HepG2 (cell line): ENCODE data around the gene NKD2. TPM values are rescaled to one million over a fixed set of nuclear protein-coding genes. Genes with fewer than 3 reads are reported as not detected.

Experiments
- ATAC-seq: fragments of 200-7000 bp; cut with Tn5 transposase; 3 replicates; pipeline ENCODE4 v1.9.1; 2020; ENCODE audit warnings: mild to moderate bottlenecking, moderate library complexity
- BruUV-seq: library from RNA; stranded (reverse); fragments of 400-500 nt; replicated peaks from 2 replicates; lab custom pipeline; 2021; lab: Mats Ljungman, UMichigan
- CTCF ChIA-PET: fragments of 300-600 bp; formaldehyde crosslinking; extraction: SDS; loops from one replicate; lab custom pipeline; 2021; ENCODE audit warnings: low total read pairs, inconsistent platforms, low intra/inter-chr PET ratio; lab: Yijun Ruan, JAX
- POLR2A ChIA-PET: fragments of 350-600 bp; sonication (Branson Sonifier 250); formaldehyde crosslinking; loops from one replicate; lab custom pipeline; 2020; ENCODE audit warnings: antibody characterized with exemption, inconsistent platforms; lab: Yijun Ruan, JAX
- DNase-seq: peaks from one replicate; pipeline ENCODE4 v3.0.0-alpha.2; 2015; ENCODE audit warnings: low spot score
- FAIRE-seq: peaks from 3 replicates; lab custom pipeline; 2011; peaks lifted over from hg19 to GRCh38; lab: Jason Lieb, UNC
- H2AFZ ChIP-seq: one replicate; pipeline ENCODE4 v1.6.1; 2011; ENCODE audit warnings: low read length, inconsistent platforms
- H3K27ac ChIP-seq: fragments of 300-600 bp; 3 replicates; pipeline ENCODE4 v1.8.0; 2011; ENCODE audit warnings: mixed run types, mild to moderate bottlenecking, mixed read lengths, low read length, inconsistent platforms; ENCODE audit not compliant: insufficient read depth; ENCODE audit errors: extremely low read length
- H3K27me3 ChIP-seq, 2 experiments: fragments of 200-600 bp in 1 of 2; 2 replicates in 1 of 2; 3 replicates in 1 of 2; pipeline versions ENCODE4 v1.6.0 to v1.8.0; 2011; ENCODE audit warnings: low read length in 2 of 2, mild to moderate bottlenecking in 2 of 2, moderate library complexity in 2 of 2, inconsistent platforms in 1 of 2; ENCODE audit not compliant: insufficient read depth in 2 of 2, control insufficient read depth in 1 of 2
- H3K36me3 ChIP-seq, 2 experiments: fragments of 200-600 bp in 1 of 2; replicated peaks in 1 of 2; 2 replicates in 1 of 2; 3 replicates in 1 of 2; pipeline versions ENCODE4 v1.5.1 to v1.8.0; 2011; ENCODE audit warnings: low read length in 2 of 2, inconsistent platforms in 1 of 2; ENCODE audit not compliant: insufficient read depth in 2 of 2, control insufficient read depth in 1 of 2
- H3K4me1 ChIP-seq: 2 replicates; pipeline ENCODE4 v1.5.1; 2012; ENCODE audit warnings: low read length, inconsistent platforms; ENCODE audit not compliant: insufficient read depth
- H3K4me2 ChIP-seq: 2 replicates; pipeline ENCODE4 v1.6.0; 2011; ENCODE audit warnings: low read depth, low read length, inconsistent platforms
- H3K4me3 ChIP-seq, 3 experiments: fragments of 200-600 bp in 1 of 3; sonication (generic), shearing (Covaris generic) in 1 of 3; replicated peaks in 1 of 3; 2 replicates each; pipeline ENCODE4 v1.5.1; 2011 to 2016; ENCODE audit warnings: low read length in 3 of 3, inconsistent platforms in 2 of 3, low read depth in 2 of 3, mild to moderate bottlenecking in 2 of 3, control low read depth in 1 of 3, mixed read lengths in 1 of 3; ENCODE audit not compliant: insufficient read depth in 1 of 3
- H3K79me2 ChIP-seq: one replicate; pipeline ENCODE4 v1.6.1; 2011; ENCODE audit warnings: low read length, inconsistent platforms; ENCODE audit not compliant: insufficient read depth
- H3K9ac ChIP-seq: 2 replicates; pipeline ENCODE4 v1.6.0; 2011; ENCODE audit warnings: mild to moderate bottlenecking, low read depth, low read length, inconsistent platforms; ENCODE audit not compliant: insufficient read depth
- H3K9me3 ChIP-seq: 2 replicates; pipeline ENCODE4 v1.5.1; 2012; ENCODE audit warnings: mild to moderate bottlenecking, low read length
- H4K20me1 ChIP-seq: 2 replicates; pipeline ENCODE4 v1.6.0; 2011; ENCODE audit warnings: inconsistent platforms, mild to moderate bottlenecking, low read length, moderate library complexity; ENCODE audit not compliant: insufficient read depth
- WGBS: methylation state at CpG from one replicate; pipeline ENCODE4 v1.1.6; 2017; ENCODE audit warnings: low lambda C conversion rate; 5-methylcytosine and 5-hydroxymethylcytosine counted together
- in situ Hi-C: cut with HindIII; loops from 2 replicates; pipeline ENCODE4 v1.10.0; 2017; ENCODE audit warnings: low pct_unique_long_range_greater_than_20kb; ENCODE audit not compliant: extremely low pct_ligation_motif_present
- intact Hi-C: fragments of 100-400 bp; cut with micrococcal nuclease; formaldehyde crosslinking; loops from one replicate; pipeline ENCODE4 v1.10.0; 2022; ENCODE audit not compliant: unreplicated experiment
- polyA plus RNA-seq, 8 experiments: library from polyadenylated mRNA; depleted of rRNA in 3 of 8; stranded (reverse) in 7 of 8; unstranded in 1 of 8; fragments of >200 nt; fragmentation: Illumina TruSeq in 4 of 8; extraction: Trizol in 4 of 8; gene quantifications; 2 replicates each; pipeline versions ENCODE4 v1.2.1 to v1.2.3, GENCODE V29; 2011 to 2016; ENCODE audit warnings: low read depth in 4 of 8, missing spikeins in 1 of 8, mixed read lengths in 1 of 8; ENCODE audit not compliant: insufficient read depth in 1 of 8
- total RNA-seq, 5 experiments: library from RNA; depleted of rRNA; stranded (reverse); fragments of >200 nt; fragmentation: Illumina TruSeq; extraction: Trizol; gene quantifications; 2 replicates each; pipeline ENCODE4 v1.2.3, GENCODE V29; 2016; ENCODE audit warnings: low read depth in 1 of 5
- TF ChIP-seq, protein P1 (sequence below): sonication (generic); formaldehyde crosslinking; IDR thresholded peaks from 2 replicates; pipeline ENCODE4 v1.5.1; 2020; ENCODE audit warnings: mild to moderate bottlenecking, missing genetic modification reagents, moderate library complexity
- TF ChIP-seq, protein P2 (sequence below): sonication (generic); formaldehyde crosslinking; IDR thresholded peaks from 2 replicates; pipeline ENCODE4 v1.5.0; 2020; ENCODE audit warnings: mild to moderate bottlenecking, missing genetic modification reagents
- TF ChIP-seq, protein P3 (sequence below): sonication (generic); formaldehyde crosslinking; IDR thresholded peaks from 2 replicates; pipeline ENCODE4 v1.4.0; 2020; ENCODE audit warnings: missing genetic modification reagents

Gene NKD2
- total and polyA plus RNA-seq, 2 of the 13 experiments (the other 11 are each of a cell fraction or from before 2014, with no cell fraction given), result 0.53 to 0.82 TPM

DNA sequence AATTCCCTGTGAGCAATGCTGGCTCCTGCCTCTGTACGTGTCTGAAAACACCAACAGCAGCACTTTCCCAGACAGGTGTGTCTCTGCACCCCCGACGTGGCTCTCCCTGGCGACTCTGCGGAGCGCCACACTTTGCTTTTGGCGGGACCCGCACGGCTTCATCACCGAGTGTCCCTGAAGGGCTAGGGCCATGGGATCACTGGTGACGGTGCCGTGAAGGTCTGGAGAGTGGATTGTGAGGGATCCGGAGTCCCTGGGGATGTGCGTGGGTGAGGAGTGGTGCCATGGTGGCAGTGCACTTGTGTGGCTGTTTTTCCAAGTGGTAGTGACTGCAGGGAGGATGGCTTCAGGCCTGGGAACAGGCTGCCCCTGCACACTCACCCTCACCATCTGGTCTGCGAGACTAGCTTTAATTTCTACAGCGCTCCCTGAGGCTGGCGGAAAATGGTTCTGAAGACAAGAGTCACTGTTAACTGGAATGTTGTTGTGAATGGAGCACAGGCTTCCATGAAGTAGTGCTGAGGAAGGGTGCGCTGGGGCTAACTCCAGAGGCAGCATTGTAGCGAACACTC lies 3.2 kb downstream of the NKD2 start:
- Histone ChIP-seq H3K79me2 (no peaks in the 10 kb centered on the region), H3K9me3 (no peaks in the 10 kb centered on the region), H4K20me1 (0 out of 2 replicates have a peak, but pooled peaks cover 3% of the 10 kb centered on the region), H3K9ac (no peak overlapping the region), H2AFZ (no peak overlapping the region), H3K4me3 (no peak overlapping the region), H3K27ac (no peak overlapping the region), H3K4me1 (peaks cover 31% of the 10 kb centered on the region), H3K36me3 (no peaks in the 10 kb centered on the region)
- no TSS peak for BruUV-seq
- ChIA-PET CTCF (interaction anchor here (0.8 to 4.0 kb wide), 2 partner anchors 89 to 93 kb away, joined by 3 to 34 read pairs; no protein-coding TSS in a partner anchor), POLR2A (no interaction called here)
- ATAC-seq (no peak), DNase-seq (no peak), FAIRE-seq (no peak)
- WGBS, result 92% methylated on average over 18 of the region's 19 CpGs
- intact Hi-C loops, result loop anchor here (2.0 kb wide), 1 partner anchor 21 kb away; no protein-coding TSS in a partner anchor
- TF ChIP-seq, protein P1, sequence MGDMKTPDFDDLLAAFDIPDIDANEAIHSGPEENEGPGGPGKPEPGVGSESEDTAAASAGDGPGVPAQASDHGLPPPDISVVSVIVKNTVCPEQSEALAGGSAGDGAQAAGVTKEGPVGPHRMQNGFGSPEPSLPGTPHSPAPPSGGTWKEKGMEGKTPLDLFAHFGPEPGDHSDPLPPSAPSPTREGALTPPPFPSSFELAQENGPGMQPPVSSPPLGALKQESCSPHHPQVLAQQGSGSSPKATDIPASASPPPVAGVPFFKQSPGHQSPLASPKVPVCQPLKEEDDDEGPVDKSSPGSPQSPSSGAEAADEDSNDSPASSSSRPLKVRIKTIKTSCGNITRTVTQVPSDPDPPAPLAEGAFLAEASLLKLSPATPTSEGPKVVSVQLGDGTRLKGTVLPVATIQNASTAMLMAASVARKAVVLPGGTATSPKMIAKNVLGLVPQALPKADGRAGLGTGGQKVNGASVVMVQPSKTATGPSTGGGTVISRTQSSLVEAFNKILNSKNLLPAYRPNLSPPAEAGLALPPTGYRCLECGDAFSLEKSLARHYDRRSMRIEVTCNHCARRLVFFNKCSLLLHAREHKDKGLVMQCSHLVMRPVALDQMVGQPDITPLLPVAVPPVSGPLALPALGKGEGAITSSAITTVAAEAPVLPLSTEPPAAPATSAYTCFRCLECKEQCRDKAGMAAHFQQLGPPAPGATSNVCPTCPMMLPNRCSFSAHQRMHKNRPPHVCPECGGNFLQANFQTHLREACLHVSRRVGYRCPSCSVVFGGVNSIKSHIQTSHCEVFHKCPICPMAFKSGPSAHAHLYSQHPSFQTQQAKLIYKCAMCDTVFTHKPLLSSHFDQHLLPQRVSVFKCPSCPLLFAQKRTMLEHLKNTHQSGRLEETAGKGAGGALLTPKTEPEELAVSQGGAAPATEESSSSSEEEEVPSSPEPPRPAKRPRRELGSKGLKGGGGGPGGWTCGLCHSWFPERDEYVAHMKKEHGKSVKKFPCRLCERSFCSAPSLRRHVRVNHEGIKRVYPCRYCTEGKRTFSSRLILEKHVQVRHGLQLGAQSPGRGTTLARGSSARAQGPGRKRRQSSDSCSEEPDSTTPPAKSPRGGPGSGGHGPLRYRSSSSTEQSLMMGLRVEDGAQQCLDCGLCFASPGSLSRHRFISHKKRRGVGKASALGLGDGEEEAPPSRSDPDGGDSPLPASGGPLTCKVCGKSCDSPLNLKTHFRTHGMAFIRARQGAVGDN (CRISPR knock-in tag), result 0 out of 2 replicates have a peak, but pooled peaks have one; percentile 2
- TF ChIP-seq, protein P2, sequence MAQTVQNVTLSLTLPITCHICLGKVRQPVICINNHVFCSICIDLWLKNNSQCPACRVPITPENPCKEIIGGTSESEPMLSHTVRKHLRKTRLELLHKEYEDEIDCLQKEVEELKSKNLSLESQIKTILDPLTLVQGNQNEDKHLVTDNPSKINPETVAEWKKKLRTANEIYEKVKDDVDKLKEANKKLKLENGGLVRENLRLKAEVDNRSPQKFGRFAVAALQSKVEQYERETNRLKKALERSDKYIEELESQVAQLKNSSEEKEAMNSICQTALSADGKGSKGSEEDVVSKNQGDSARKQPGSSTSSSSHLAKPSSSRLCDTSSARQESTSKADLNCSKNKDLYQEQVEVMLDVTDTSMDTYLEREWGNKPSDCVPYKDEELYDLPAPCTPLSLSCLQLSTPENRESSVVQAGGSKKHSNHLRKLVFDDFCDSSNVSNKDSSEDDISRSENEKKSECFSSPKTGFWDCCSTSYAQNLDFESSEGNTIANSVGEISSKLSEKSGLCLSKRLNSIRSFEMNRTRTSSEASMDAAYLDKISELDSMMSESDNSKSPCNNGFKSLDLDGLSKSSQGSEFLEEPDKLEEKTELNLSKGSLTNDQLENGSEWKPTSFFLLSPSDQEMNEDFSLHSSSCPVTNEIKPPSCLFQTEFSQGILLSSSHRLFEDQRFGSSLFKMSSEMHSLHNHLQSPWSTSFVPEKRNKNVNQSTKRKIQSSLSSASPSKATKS (CRISPR knock-in tag), result no peak
- TF ChIP-seq, protein P3, sequence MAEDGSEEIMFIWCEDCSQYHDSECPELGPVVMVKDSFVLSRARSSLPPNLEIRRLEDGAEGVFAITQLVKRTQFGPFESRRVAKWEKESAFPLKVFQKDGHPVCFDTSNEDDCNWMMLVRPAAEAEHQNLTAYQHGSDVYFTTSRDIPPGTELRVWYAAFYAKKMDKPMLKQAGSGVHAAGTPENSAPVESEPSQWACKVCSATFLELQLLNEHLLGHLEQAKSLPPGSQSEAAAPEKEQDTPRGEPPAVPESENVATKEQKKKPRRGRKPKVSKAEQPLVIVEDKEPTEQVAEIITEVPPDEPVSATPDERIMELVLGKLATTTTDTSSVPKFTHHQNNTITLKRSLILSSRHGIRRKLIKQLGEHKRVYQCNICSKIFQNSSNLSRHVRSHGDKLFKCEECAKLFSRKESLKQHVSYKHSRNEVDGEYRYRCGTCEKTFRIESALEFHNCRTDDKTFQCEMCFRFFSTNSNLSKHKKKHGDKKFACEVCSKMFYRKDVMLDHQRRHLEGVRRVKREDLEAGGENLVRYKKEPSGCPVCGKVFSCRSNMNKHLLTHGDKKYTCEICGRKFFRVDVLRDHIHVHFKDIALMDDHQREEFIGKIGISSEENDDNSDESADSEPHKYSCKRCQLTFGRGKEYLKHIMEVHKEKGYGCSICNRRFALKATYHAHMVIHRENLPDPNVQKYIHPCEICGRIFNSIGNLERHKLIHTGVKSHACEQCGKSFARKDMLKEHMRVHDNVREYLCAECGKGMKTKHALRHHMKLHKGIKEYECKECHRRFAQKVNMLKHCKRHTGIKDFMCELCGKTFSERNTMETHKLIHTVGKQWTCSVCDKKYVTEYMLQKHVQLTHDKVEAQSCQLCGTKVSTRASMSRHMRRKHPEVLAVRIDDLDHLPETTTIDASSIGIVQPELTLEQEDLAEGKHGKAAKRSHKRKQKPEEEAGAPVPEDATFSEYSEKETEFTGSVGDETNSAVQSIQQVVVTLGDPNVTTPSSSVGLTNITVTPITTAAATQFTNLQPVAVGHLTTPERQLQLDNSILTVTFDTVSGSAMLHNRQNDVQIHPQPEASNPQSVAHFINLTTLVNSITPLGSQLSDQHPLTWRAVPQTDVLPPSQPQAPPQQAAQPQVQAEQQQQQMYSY (CRISPR knock-in tag), result peak; percentile 65; the same call in 1 of the 2 replicates
- TF ChIP-seq, all 625 proteins: peak for 2
- in situ Hi-C loops, result no loop called here
- H3K4me2 ChIP-seq, result no peak overlapping the region
- H3K27me3 ChIP-seq, result peaks cover 3 to 22% of the 10 kb centered on the region in 2 experiments; a peak in 4 of 5 replicates
